Liver (tissue), 9 donors: ENCODE measurements around the gene NFKB1. TPM values are rescaled to one million over a fixed set of nuclear protein-coding genes. Genes with fewer than 3 reads are reported as not detected.

Experiments used
- DNase-seq: peaks from one replicate; pipeline ENCODE4 v3.0.0-alpha.2; 2017; ENCODE audit warnings: low spot score
- H3K27ac ChIP-seq, 2 donors: one replicate each; pipeline ENCODE4 v1.7.0; 2013; ENCODE audit warnings: inconsistent platforms in 2 of 2, low read length in 2 of 2, control low read depth in 1 of 2, low read depth in 1 of 2, mild to moderate bottlenecking in 1 of 2
- H3K27me3 ChIP-seq, 4 donors: one replicate each; pipeline versions ENCODE4 v1.6.1 to v1.7.0; 2013; ENCODE audit warnings: low read length in 3 of 4, inconsistent platforms in 1 of 4, mild to moderate bottlenecking in 1 of 4, moderate library complexity in 1 of 4; ENCODE audit not compliant: control insufficient read depth in 4 of 4, insufficient read depth in 4 of 4
- H3K36me3 ChIP-seq, 4 donors: one replicate each; pipeline versions ENCODE4 v1.6.1 to v1.7.0; 2013; ENCODE audit warnings: low read length in 3 of 4, mild to moderate bottlenecking in 3 of 4, low read depth in 1 of 4, moderate library complexity in 1 of 4; ENCODE audit not compliant: control insufficient read depth in 4 of 4, insufficient read depth in 3 of 4
- H3K4me1 ChIP-seq, 4 donors: one replicate each; pipeline versions ENCODE4 v1.6.1 to v1.7.0; 2013; ENCODE audit warnings: low read length in 3 of 4, mild to moderate bottlenecking in 3 of 4, moderate library complexity in 1 of 4; ENCODE audit not compliant: control insufficient read depth in 4 of 4, insufficient read depth in 4 of 4
- H3K4me3 ChIP-seq, 3 donors: one replicate each; pipeline versions ENCODE4 v1.6.1 to v1.7.0; 2013; ENCODE audit warnings: low read length in 3 of 3, control low read depth in 1 of 3, low read depth in 1 of 3, mild to moderate bottlenecking in 1 of 3
- H3K9ac ChIP-seq, 2 donors: one replicate each; pipeline ENCODE4 v1.7.0; 2013; ENCODE audit warnings: low read length in 2 of 2, mild to moderate bottlenecking in 2 of 2, moderate library complexity in 2 of 2, control low read depth in 1 of 2, low read depth in 1 of 2
- H3K9me3 ChIP-seq, 4 donors: one replicate each; pipeline versions ENCODE4 v1.6.1 to v1.7.0; 2013; ENCODE audit warnings: low read length in 3 of 4; ENCODE audit not compliant: control insufficient read depth in 4 of 4
- EGR1 ChIP-seq, 2 donors: IDR thresholded peaks; 2 replicates each; pipeline ENCODE4 v1.6.1; 2016 to 2018; ENCODE audit warnings: antibody characterized with exemption in 2 of 2, low read depth in 2 of 2
- FOXA2 ChIP-seq: IDR thresholded peaks from 2 replicates; pipeline ENCODE4 v1.6.1; 2016; ENCODE audit warnings: antibody characterized with exemption
- GABPA ChIP-seq, 2 donors: IDR thresholded peaks in 1 of 2; conservative IDR thresholded peaks in 1 of 2; 2 replicates each; pipeline ENCODE4 v1.6.1; 2016; ENCODE audit warnings: antibody characterized with exemption in 2 of 2, mild to moderate bottlenecking in 1 of 2, moderate library complexity in 1 of 2
- HNF4A ChIP-seq, 2 donors: conservative IDR thresholded peaks; 2 replicates each; pipeline ENCODE4 v1.6.1; 2016; ENCODE audit warnings: antibody characterized with exemption in 2 of 2, mild to moderate bottlenecking in 2 of 2
- NR2F2 ChIP-seq: IDR thresholded peaks from 2 replicates; pipeline ENCODE4 v1.6.1; 2016; ENCODE audit warnings: antibody characterized with exemption
- RAD21 ChIP-seq, 2 donors: IDR thresholded peaks; 2 replicates each; pipeline ENCODE4 v1.6.1; 2016; ENCODE audit warnings: antibody characterized with exemption in 2 of 2, mild to moderate bottlenecking in 2 of 2
- RXRA ChIP-seq, 2 donors: IDR thresholded peaks; 2 replicates each; pipeline ENCODE4 v1.6.1; 2017 to 2018; ENCODE audit warnings: antibody characterized with exemption in 2 of 2, mild to moderate bottlenecking in 1 of 2
- SP1 ChIP-seq: IDR thresholded peaks from 2 replicates; pipeline ENCODE4 v1.6.1; 2018; ENCODE audit warnings: antibody characterized with exemption, mild to moderate bottlenecking
- TAF1 ChIP-seq: conservative IDR thresholded peaks from 2 replicates; pipeline ENCODE4 v1.6.1; 2016; ENCODE audit warnings: antibody characterized with exemption, mild to moderate bottlenecking
- YY1 ChIP-seq: IDR thresholded peaks from 2 replicates; pipeline ENCODE4 v1.6.1; 2016; ENCODE audit warnings: antibody characterized with exemption, mild to moderate bottlenecking
- WGBS: extraction: QIAGEN DNeasy Blood & Tissue Kit; methylation state at CpG from one replicate; pipeline ENCODE4 v1.1.7; 2013; 5-methylcytosine and 5-hydroxymethylcytosine counted together
- polyA plus RNA-seq, 2 donors: library from polyadenylated mRNA; stranded (reverse) in 1 of 2; unstranded in 1 of 2; fragments of 200-250 nt in 1 of 2; fragments of >200 nt in 1 of 2; fragmentation: Nextera tagmentation in 1 of 2; extraction: Ambion mirVana in 1 of 2; gene quantifications; one replicate each; pipeline versions ENCODE4 v1.2.1 to v1.2.3, GENCODE V29; 2013 to 2015
- total RNA-seq, 2 donors: library from RNA; depleted of rRNA; stranded (reverse); fragments of >200 nt; gene quantifications; one replicate each; pipeline ENCODE4 v1.2.3, GENCODE V29; 2014
- TF ChIP-seq, protein P1 (sequence below): IDR thresholded peaks from 2 replicates; pipeline ENCODE4 v1.6.1; 2016; ENCODE audit warnings: antibody characterized with exemption
- TF ChIP-seq, protein P2 (sequence below): fragments of 150-350 bp; IDR thresholded peaks from 2 replicates; pipeline ENCODE4 v1.5.1; 2017; ENCODE audit warnings: improper control_type of control experiment, low read depth, low read length; ENCODE audit not compliant: missing input control
- TF ChIP-seq, protein P3 (sequence below): IDR thresholded peaks from 2 replicates; pipeline ENCODE4 v1.6.1; 2016; ENCODE audit warnings: antibody characterized with exemption
- donor health status: healthy.
- donor health status: healthy.
- donor health status: healthy.
- donor health status: healthy.
- donor health status: healthy.

Gene NFKB1
- total and polyA plus RNA-seq, 4 donors = 5.1 to 23.0 (median 13.4) TPM

DNA sequence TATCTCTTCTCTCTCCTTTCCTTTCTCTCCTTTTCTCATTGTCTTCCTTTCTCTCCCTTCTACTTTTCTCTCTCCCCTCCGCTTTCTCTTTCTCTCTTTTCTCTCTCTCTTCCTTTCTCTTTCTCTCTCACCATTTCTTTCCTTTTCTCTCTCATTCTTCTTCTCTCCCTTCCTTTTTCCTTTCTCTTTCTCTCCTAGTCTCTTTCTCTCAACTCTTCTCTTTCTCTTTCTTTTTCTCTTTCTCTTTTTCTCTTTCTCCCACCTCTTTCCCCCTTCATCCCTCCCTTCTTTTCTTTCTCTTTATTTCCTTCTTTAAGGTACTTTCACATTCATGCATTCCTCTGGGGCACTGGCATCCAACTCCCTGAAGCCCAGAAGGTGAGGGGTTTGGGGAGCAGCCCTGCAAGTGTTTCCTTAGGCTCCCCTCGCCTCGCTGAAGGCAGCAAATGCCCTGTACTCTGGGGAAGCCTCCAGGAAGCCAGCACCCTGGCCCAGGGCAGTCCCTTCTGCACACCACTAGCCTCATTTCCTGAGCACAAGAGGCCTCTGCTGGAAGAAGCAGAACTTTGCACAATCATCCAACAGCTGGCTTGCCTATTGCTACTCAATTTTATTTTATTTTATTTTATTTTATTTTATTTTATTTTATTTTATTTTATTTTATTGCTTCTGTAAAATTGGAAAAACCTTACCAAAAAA, 124.2 kb downstream of the NFKB1 start:
- no peak overlapping the region for H3K9ac ChIP-seq
- no peaks in the 10 kb centered on the region for H3K27me3 ChIP-seq
- no peak overlapping the region for H3K4me3 ChIP-seq
- no peaks in the 10 kb centered on the region for H3K9me3 ChIP-seq
- H3K4me1 ChIP-seq = peaks cover 0 to 13% (median 5%) of the 10 kb centered on the region in 4 donors
- no peak for DNase-seq
- no peaks in the 10 kb centered on the region for H3K36me3 ChIP-seq
- 61% methylated on average over 3 of the region's 3 CpGs for WGBS
- H3K27ac ChIP-seq = no peak overlapping the region
- no peak for TF ChIP-seq SP1
- TF ChIP-seq, protein P1, sequence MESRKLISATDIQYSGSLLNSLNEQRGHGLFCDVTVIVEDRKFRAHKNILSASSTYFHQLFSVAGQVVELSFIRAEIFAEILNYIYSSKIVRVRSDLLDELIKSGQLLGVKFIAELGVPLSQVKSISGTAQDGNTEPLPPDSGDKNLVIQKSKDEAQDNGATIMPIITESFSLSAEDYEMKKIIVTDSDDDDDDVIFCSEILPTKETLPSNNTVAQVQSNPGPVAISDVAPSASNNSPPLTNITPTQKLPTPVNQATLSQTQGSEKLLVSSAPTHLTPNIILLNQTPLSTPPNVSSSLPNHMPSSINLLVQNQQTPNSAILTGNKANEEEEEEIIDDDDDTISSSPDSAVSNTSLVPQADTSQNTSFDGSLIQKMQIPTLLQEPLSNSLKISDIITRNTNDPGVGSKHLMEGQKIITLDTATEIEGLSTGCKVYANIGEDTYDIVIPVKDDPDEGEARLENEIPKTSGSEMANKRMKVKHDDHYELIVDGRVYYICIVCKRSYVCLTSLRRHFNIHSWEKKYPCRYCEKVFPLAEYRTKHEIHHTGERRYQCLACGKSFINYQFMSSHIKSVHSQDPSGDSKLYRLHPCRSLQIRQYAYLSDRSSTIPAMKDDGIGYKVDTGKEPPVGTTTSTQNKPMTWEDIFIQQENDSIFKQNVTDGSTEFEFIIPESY = no peak
- peak; percentile 78 to 80 for TF ChIP-seq RAD21 (IDR thresholded peaks at IDR 0.05)
- TF ChIP-seq, protein P2, sequence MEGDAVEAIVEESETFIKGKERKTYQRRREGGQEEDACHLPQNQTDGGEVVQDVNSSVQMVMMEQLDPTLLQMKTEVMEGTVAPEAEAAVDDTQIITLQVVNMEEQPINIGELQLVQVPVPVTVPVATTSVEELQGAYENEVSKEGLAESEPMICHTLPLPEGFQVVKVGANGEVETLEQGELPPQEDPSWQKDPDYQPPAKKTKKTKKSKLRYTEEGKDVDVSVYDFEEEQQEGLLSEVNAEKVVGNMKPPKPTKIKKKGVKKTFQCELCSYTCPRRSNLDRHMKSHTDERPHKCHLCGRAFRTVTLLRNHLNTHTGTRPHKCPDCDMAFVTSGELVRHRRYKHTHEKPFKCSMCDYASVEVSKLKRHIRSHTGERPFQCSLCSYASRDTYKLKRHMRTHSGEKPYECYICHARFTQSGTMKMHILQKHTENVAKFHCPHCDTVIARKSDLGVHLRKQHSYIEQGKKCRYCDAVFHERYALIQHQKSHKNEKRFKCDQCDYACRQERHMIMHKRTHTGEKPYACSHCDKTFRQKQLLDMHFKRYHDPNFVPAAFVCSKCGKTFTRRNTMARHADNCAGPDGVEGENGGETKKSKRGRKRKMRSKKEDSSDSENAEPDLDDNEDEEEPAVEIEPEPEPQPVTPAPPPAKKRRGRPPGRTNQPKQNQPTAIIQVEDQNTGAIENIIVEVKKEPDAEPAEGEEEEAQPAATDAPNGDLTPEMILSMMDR = peak; percentile 42
- TF ChIP-seq HNF4A (conservative IDR thresholded peaks at IDR 0.05) = no peak
- no peak for TF ChIP-seq RXRA (IDR thresholded peaks at IDR 0.05)
- no peak for TF ChIP-seq NR2F2
- no peak for TF ChIP-seq FOXA2
- no peak for TF ChIP-seq YY1
- TF ChIP-seq, protein P3, sequence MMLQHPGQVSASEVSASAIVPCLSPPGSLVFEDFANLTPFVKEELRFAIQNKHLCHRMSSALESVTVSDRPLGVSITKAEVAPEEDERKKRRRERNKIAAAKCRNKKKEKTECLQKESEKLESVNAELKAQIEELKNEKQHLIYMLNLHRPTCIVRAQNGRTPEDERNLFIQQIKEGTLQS = no peak
- no peak for TF ChIP-seq EGR1 (IDR thresholded peaks at IDR 0.05; ENCODE audit: low read depth in 2 of 2)
- no peak for TF ChIP-seq GABPA (IDR thresholded peaks at IDR 0.05 in 1 of 2, conservative IDR thresholded peaks at IDR 0.05 in 1 of 2)

DNA sequence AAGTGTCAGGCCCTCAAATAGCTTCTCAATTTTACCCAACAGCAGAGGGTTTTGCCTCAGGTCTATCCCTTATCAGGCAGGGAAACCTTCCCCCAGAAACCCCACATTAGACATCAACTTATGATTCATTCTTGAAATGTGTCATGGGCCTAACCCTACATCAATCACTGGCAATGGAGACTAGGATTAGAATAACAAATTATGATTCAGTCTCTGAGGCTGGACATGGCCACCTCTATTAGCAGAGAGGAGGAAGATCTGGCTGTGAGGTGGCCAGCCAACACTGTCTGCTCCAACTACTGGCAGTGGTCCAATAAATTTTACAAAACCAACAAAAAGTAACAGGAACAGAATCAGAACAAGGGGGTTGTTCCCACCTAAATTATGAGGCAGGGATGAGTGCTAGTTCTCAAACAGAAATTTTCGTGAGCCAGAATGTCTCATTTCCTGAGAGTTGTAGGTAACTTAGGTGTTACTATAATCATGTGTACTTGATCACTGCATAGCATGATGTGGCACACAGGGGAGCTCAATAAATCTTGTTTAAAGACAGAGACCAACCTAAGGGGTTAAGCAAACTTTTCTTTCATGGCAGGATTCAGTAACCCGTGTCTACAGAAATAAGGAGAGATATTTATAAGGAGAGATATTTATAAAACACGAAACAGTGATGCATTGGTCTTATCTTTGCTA, 126.8 kb downstream of the NFKB1 start:
- Histone ChIP-seq H3K9me3 (no peaks in the 10 kb centered on the region), H3K4me3 (no peak overlapping the region), H3K36me3 (peaks cover 0 to 4% (median 3%) of the 10 kb centered on the region in 4 donors), H3K9ac (no peak overlapping the region), H3K27me3 (no peaks in the 10 kb centered on the region), H3K27ac (no peak overlapping the region), H3K4me1 (peaks cover 0 to 3% (median 0%) of the 10 kb centered on the region in 4 donors)
- TF ChIP-seq RAD21 (IDR thresholded peaks at IDR 0.05) (peak in 1 of 2 donors; percentile 5), TAF1 (no peak)
- 71% methylated on average over 3 of the region's 3 CpGs for WGBS
- no peak for DNase-seq
